Measurements from ENCODE around the gene OTOG. TPM values are rescaled to one million over a fixed set of nuclear protein-coding genes. Genes with fewer than 3 reads are reported as not detected.

The OTOG gene
- total RNA-seq, 2 experiments from 2014 or later: not detected

- DNase-seq: no peak
- ATAC-seq (ENCODE audit: poor library complexity): no peak
- no peaks in the 10 kb centered on the region for H3K4me1 ChIP-seq (ENCODE audit: insufficient read depth, low read length)
- Mint-ChIP-seq H3K4me3 (no peak overlapping the region), H3K4me1 (ENCODE audit: low read depth) (no peaks in the 10 kb centered on the region), H3K36me3 (ENCODE audit: low read depth) (no peaks in the 10 kb centered on the region), H3K27ac (no peak overlapping the region), H3K9me3 (no peaks in the 10 kb centered on the region), H3K27me3 (no peaks in the 10 kb centered on the region)
- POLR2A ChIA-PET: no interaction called here
- no peak for TF ChIP-seq CTCF (IDR thresholded peaks at IDR 0.05)
- intact Hi-C loops (cut with DNase I, micrococcal nuclease): no loop called here
- no peak overlapping the region for H3K4me3 ChIP-seq (ENCODE audit: low read length)
- peaks cover 0 to 4% of the 10 kb centered on the region in 2 experiments for H3K9me3 ChIP-seq (ENCODE audit: control insufficient read depth in 1 of 2, insufficient read depth in 1 of 2, low read length in 2 of 2)
- CTCF ChIA-PET: no interaction called here
- H3K36me3 ChIP-seq (ENCODE audit: insufficient read depth, low read length): no peaks in the 10 kb centered on the region
- no peaks in the 10 kb centered on the region for H3K27me3 ChIP-seq (ENCODE audit: control insufficient read depth in 1 of 2, insufficient read depth in 2 of 2, low read length in 2 of 2)
- H3K27ac ChIP-seq (ENCODE audit: low read depth in 1 of 2, low read length in 2 of 2): no peak overlapping the region
These were observed 92.7 kb downstream of the OTOG start for GRCh38 chr11:17639781-17640180.

GRCh38 chr11:17640493-17641164, 93.6 kb downstream of the OTOG start:
- Mint-ChIP-seq H3K4me3 (no peak overlapping the region), H3K4me1 (ENCODE audit: low read depth) (no peaks in the 10 kb centered on the region), H3K27me3 (no peaks in the 10 kb centered on the region), H3K36me3 (ENCODE audit: low read depth) (no peaks in the 10 kb centered on the region), H3K27ac (no peak overlapping the region), H3K9me3 (no peaks in the 10 kb centered on the region)
- intact Hi-C loops (cut with DNase I, micrococcal nuclease): no loop called here
- Histone ChIP-seq H3K36me3 (ENCODE audit: insufficient read depth, low read length) (no peaks in the 10 kb centered on the region), H3K4me3 (ENCODE audit: low read length) (no peak overlapping the region), H3K4me1 (ENCODE audit: insufficient read depth, low read length) (no peaks in the 10 kb centered on the region), H3K27me3 (ENCODE audit: control insufficient read depth in 1 of 2, insufficient read depth in 2 of 2, low read length in 2 of 2) (peaks cover 0 to 3% of the 10 kb centered on the region in 2 experiments), H3K27ac (ENCODE audit: low read depth in 1 of 2, low read length in 2 of 2) (no peak overlapping the region), H3K9me3 (ENCODE audit: control insufficient read depth in 1 of 2, insufficient read depth in 1 of 2, low read length in 2 of 2) (peaks cover 0 to 4% of the 10 kb centered on the region in 2 experiments)
- ATAC-seq (ENCODE audit: poor library complexity) (no peak), DNase-seq (no peak)
- TF ChIP-seq CTCF (IDR thresholded peaks at IDR 0.05): no peak
- ChIA-PET POLR2A (no interaction called here), CTCF (no interaction called here)

- no peaks in the 10 kb centered on the region for H3K4me1 ChIP-seq (ENCODE audit: insufficient read depth, low read length)
- Mint-ChIP-seq H3K27me3 (peaks cover 6% of the 10 kb centered on the region), H3K9me3 (no peaks in the 10 kb centered on the region), H3K36me3 (ENCODE audit: low read depth) (no peaks in the 10 kb centered on the region), H3K4me1 (ENCODE audit: low read depth) (no peaks in the 10 kb centered on the region), H3K27ac (no peak overlapping the region), H3K4me3 (no peak overlapping the region)
- no peak for TF ChIP-seq CTCF (IDR thresholded peaks at IDR 0.05)
- CTCF ChIA-PET: no interaction called here
- DNase-seq: no peak
- POLR2A ChIA-PET: no interaction called here
- no peak overlapping the region for H3K4me3 ChIP-seq (ENCODE audit: low read length)
- H3K9me3 ChIP-seq (ENCODE audit: control insufficient read depth in 1 of 2, insufficient read depth in 1 of 2, low read length in 2 of 2): peaks cover 0 to 6% of the 10 kb centered on the region in 2 experiments
- ATAC-seq (ENCODE audit: poor library complexity): no peak
- intact Hi-C loops (cut with DNase I, micrococcal nuclease): no loop called here
- no peaks in the 10 kb centered on the region for H3K36me3 ChIP-seq (ENCODE audit: insufficient read depth, low read length)
- H3K27me3 ChIP-seq (ENCODE audit: control insufficient read depth in 1 of 2, insufficient read depth in 2 of 2, low read length in 2 of 2): peaks cover 0 to 3% of the 10 kb centered on the region in 2 experiments
- H3K27ac ChIP-seq (ENCODE audit: low read depth in 1 of 2, low read length in 2 of 2): no peak overlapping the region
These were observed 94.8 kb downstream of the OTOG start for GRCh38 chr11:17641792-17642350.
